Fibroblast of skin of right quadriceps (primary cell): ENCODE results near the gene PLEKHM2.
A peak's percentile ranks its signal among the peaks of the same experiment; 100 is the strongest.
"Not testable (repeated sequence)": the region's sequence is repeated elsewhere in the genome, so short reads cannot be mapped to it uniquely, and the experiment has no call there.

ENCODE experiments used
- DNase-seq: peaks from one replicate; pipeline ENCODE4 v3.0.0-alpha.2; 2013

The PLEKHM2 gene

GRCh38 chr1:15684042-15684461 lies at the start of gene PLEKHM2:
Gene PLEKHM2, plus strand, starts transcription at chr1:15684320. Its CDS starts 239 bp downstream, at chr1:15684559.
- peak; percentile 52 for DNase-seq

GRCh38 chr1:15636436-15636835 lies 47.7 kb upstream of the PLEKHM2 start:
- DNase-seq, result no peak

- no peak for DNase-seq
These were observed 46.3 kb upstream of the PLEKHM2 start for GRCh38 chr1:15637826-15638225.

- DNase-seq, result no peak
These were observed 44.9 kb upstream of the PLEKHM2 start for GRCh38 chr1:15639262-15639661.

- DNase-seq, result no peak
These were observed 44.2 kb upstream of the PLEKHM2 start for GRCh38 chr1:15639931-15640330.

GRCh38 chr1:15640667-15641066 lies 43.5 kb upstream of the PLEKHM2 start:
- DNase-seq, result no peak

GRCh38 chr1:15649937-15650336 lies 34.2 kb upstream of the PLEKHM2 start:
- DNase-seq, result no peak

GRCh38 chr1:15650433-15650832 lies 33.7 kb upstream of the PLEKHM2 start:
- no peak for DNase-seq

- DNase-seq, result not testable (repeated sequence)
These were observed 32.0 kb upstream of the PLEKHM2 start for GRCh38 chr1:15652130-15652529.

GRCh38 chr1:15654091-15654690 lies 29.9 kb upstream of the PLEKHM2 start:
- no peak for DNase-seq

GRCh38 chr1:15656464-15656863 lies 27.7 kb upstream of the PLEKHM2 start:
- DNase-seq, result no peak

GRCh38 chr1:15657021-15657420 lies 27.1 kb upstream of the PLEKHM2 start:
- DNase-seq, result no peak

- no peak for DNase-seq
These were observed 24.0 kb upstream of the PLEKHM2 start for GRCh38 chr1:15660151-15660550.

GRCh38 chr1:15662477-15662876 lies 21.6 kb upstream of the PLEKHM2 start:
- no peak for DNase-seq

GRCh38 chr1:15663925-15664324 lies 20.2 kb upstream of the PLEKHM2 start:
- DNase-seq, result no peak

- DNase-seq, result no peak
These were observed 16.8 kb upstream of the PLEKHM2 start for GRCh38 chr1:15667362-15667761.

- no peak for DNase-seq
These were observed 15.9 kb upstream of the PLEKHM2 start for GRCh38 chr1:15668089-15668754.

- no peak for DNase-seq
These were observed 15.0 kb upstream of the PLEKHM2 start for GRCh38 chr1:15669074-15669473.

GRCh38 chr1:15669864-15670263 lies 14.3 kb upstream of the PLEKHM2 start:
- DNase-seq, result no peak

- no peak for DNase-seq
These were observed 12.7 kb upstream of the PLEKHM2 start for GRCh38 chr1:15671430-15671829.

GRCh38 chr1:15674386-15675159 lies 9.5 kb upstream of the PLEKHM2 start:
- DNase-seq, result no peak

GRCh38 chr1:15676010-15676409 lies 8.1 kb upstream of the PLEKHM2 start:
- DNase-seq, result no peak

- DNase-seq, result no peak
These were observed 7.1 kb upstream of the PLEKHM2 start for GRCh38 chr1:15676688-15677661.
